GF-D8 (cell line): Measurements from ENCODE around the gene THPO.

Experiments used
- DNase-seq: peaks from one replicate; lab custom pipeline; 2025; lab: John Stamatoyannopoulos, UW

THPO gene

GRCh38 chr3:184384856-184385422 lies 6.9 kb upstream of the THPO start:
- no peak for DNase-seq

GRCh38 chr3:184384342-184384741 lies 6.3 kb upstream of the THPO start:
- DNase-seq = no peak

GRCh38 chr3:184383033-184383740 lies 5.2 kb upstream of the THPO start:
- DNase-seq = no peak

- DNase-seq = no peak
Measured at GRCh38 chr3:184382326-184383032, 4.5 kb upstream of the THPO start.

- no peak for DNase-seq
Measured at GRCh38 chr3:184381261-184382224, 3.5 kb upstream of the THPO start.

GRCh38 chr3:184380627-184381260 lies 2.7 kb upstream of the THPO start:
- DNase-seq = no peak

- no peak for DNase-seq
Measured at GRCh38 chr3:184380185-184380626, 2.2 kb upstream of the THPO start.

GRCh38 chr3:184379358-184380184 lies 1.6 kb upstream of the THPO start, which contains the start of gene CHRD:
Gene CHRD, plus strand, starts transcription at chr3:184380054. Its CDS starts 265 bp downstream, at chr3:184380319.
- DNase-seq = no peak

GRCh38 chr3:184378651-184379357 lies 797 bp upstream of the THPO start:
- DNase-seq = no peak

GRCh38 chr3:184377374-184377773 lies 633 bp downstream of the THPO start:
- DNase-seq = no peak

GRCh38 chr3:184375747-184376461 lies 2.1 kb downstream of the THPO start:
- no peak for DNase-seq

- no peak for DNase-seq
Measured at GRCh38 chr3:184373422-184373821, 4.6 kb downstream of the THPO start.

GRCh38 chr3:184372911-184373310 lies 5.1 kb downstream of the THPO start:
- no peak for DNase-seq

GRCh38 chr3:184372296-184372821 lies 5.6 kb downstream of the THPO start:
- DNase-seq = no peak

- DNase-seq = peak; percentile 55
Measured at GRCh38 chr3:184371570-184372018, 6.4 kb downstream of the THPO start.

- no peak for DNase-seq
Measured at GRCh38 chr3:184368586-184369183, 9.3 kb downstream of the THPO start.

- no peak for DNase-seq
Measured at GRCh38 chr3:184368116-184368515, 9.9 kb downstream of the THPO start.

GRCh38 chr3:184366619-184367289 lies 11.3 kb downstream of the THPO start:
- DNase-seq = no peak
